NOMO-1 treated with DMSO at 0.1 percent for 48 hours (cell line): ENCODE results near the gene KCNE2.
A peak's percentile ranks its signal among the peaks of the same experiment; 100 is the strongest.
"Not testable (repeated sequence)": the region's sequence is repeated elsewhere in the genome, so short reads cannot be mapped to it uniquely, and the experiment has no call there.

ENCODE experiments used
- DNase-seq: peaks from one replicate; lab custom pipeline; 2025; ENCODE audit not compliant: unreplicated experiment; lab: John Stamatoyannopoulos, UW

Gene KCNE2

DNA sequence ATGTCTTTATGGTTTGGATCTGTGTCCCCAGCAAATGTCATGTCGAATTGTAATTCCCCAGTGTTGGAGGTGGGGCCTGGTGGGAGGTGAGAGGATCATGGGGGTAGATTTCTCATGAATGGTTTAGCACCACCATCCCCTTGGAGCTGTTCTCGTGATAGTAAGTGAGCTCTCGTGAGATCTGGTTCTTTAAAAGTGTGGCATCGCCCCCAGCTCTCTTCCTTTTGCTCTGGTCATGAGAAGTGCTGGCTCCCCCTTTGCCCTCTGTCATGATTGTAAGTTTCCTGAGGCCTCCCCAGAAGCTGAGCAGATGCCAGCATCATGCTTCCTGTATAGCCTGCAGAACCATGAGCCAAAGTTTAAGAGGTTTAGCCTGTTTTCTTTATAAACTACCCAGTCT, 11.2 kb upstream of the KCNE2 start:
- DNase-seq: no peak

DNA sequence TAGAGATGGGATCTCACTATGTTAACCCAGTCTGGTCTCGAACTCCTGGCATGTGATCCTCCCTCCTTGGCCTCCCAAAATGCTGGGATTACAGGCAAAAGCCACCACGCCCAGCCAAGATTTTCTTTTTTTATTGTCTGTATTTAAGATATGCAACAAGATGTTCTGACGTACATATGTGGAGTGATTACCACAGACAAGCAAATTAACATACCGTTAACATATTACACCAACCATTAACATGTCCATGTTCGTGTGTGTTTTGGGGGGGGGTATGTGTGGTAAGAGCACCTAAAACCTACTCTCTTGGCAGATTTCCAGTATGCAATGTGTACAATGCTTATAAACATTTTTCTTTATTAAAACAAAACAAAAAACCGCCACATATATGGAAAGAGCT, 10.6 kb upstream of the KCNE2 start:
- no peak for DNase-seq

DNA sequence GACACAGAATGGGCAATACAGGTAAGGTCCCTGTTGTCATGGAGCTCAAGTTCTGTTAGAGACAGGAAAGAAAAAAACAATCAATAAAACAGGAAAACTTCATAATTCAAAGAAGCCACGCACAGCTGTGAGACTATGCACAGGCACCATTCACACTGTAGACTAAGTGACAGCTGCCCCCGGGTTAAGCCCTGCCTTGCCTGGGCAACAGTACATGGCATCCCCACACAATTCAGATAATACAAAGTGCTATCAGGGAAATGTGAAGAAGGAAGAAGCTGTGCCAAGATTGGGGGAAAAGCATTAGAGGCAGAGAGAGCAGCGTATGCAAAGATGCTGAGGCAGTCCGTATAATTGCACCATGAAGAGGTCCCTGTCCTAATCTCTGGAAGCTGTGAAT, 9.0 kb upstream of the KCNE2 start:
- DNase-seq: no peak

DNA sequence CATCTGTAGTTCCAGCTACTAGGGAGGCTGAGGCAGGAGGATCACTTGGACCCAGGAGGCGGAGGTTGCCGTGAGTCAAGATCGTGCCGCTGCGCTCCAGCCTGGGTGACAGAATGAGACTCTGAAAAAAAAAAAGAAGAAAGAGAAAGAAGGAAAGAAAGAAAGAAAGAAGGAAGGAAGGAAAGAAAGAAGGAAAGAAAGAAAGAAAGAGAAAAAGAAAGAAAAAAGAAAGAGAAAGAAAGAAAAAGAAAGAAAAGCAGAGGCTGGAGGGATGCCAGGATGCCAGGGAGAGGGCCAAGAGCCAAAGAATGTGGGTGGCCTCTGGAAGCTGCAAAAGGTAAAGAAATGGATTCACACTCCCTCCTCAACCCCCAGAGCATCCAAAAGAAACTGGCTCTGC, 8.2 kb upstream of the KCNE2 start:
- DNase-seq: no peak

DNA sequence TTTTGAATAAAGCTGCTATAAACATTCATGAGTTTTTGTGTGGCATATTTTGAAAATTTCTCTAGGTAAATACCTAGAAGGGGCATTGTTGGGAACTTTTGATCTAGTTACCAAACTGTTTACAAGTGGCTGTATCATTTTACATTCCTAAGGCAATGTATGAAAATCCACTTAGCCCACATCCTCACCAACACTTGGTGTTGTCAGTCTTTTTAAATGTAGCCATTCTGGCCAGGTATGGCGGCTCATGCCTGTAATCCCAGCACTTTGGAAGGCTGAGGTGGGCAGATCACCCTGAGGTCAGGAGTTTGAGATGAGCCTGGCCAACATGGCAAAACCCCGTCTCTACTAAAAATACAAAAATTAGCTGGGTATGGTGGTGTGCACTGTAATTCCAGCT, 5.9 kb upstream of the KCNE2 start:
- no peak for DNase-seq

DNA sequence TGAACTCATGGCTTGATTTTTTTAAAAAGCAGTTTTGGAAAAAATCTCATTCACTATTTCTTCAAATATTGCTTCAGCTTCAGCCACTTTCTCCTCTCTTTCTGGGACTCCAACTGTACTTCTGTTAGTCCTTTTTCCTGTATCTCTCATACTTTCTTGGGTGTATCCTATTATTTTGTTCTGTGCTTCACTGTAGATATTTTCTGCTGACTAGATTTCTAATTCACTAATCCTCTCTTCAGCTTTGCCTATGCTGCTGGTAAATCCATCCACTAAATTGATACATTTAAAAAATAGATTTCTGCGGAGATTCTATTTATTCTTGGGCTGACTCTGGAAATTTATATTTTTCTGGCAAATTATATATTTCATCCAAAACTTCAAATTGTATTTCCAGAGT, 4.9 kb upstream of the KCNE2 start:
- no peak for DNase-seq

DNA sequence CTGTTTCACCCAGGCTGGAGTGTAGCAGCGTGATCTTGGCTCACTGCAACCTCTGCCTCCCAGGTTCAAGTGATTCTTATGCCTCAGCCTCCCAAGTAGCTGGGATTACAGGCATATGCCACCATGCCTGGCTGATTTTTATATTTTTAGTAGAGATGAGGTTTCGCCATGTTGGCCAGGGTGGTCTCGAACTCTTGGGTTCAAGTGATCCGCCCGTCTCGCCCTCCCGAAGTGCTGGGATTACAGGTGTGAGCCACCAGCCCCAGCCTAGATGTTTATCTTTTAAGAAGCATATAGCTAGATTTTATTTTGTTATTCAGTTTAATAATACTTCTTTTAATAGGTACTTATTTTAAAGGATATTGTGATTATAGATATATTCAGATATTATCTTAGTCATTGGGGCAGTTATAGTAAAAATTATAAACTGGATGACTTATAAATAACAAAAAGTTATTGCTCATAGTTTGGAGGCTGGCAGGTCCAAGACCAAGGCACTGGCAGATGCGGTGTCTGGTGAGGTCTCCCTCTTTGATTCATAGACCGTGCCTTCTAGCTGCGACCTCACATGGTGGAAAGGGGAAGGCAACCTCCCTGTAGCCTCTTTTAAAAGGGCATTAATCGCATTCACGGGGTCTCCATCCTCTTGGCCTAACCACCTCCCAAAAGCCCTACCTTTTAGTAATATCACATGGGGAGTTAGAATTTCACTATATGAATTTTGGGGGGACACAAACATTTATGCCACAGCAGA, 3.1 kb upstream of the KCNE2 start:
- DNase-seq: no peak

DNA sequence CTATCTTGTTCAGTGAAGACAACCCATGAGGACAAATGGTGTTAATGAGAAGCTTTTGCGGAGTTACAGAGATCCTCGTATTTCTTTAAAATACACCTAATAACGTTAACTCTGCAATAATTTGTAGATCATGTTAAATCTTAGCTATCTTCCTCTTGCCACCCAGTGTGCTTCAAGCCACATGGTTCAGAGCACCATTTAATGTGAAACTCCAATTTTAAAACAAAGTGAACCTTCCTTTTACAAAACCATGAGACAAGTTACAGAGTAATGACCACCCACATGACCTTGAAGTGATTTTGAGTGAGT, 1.7 kb upstream of the KCNE2 start:
- no peak for DNase-seq

DNA sequence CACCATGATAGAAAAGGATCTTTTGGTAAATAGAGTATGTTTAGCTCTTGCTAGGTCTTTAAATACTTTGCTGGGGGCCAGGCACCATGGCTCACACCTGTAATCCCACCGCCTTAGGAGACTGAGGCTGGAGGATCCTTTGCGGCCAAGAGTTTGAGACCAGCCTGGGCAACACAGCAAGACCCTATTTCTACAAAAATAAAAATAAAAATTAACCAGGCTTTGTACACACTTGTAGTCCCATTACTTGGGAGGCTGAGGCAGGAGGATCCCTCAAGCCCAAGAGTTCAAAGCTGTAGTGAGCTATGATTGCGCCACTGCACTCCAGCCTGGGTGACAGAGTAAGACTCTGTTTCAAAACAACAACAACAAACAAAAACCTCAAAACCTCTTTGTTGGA, 1.1 kb upstream of the KCNE2 start:
- DNase-seq: no peak

DNA sequence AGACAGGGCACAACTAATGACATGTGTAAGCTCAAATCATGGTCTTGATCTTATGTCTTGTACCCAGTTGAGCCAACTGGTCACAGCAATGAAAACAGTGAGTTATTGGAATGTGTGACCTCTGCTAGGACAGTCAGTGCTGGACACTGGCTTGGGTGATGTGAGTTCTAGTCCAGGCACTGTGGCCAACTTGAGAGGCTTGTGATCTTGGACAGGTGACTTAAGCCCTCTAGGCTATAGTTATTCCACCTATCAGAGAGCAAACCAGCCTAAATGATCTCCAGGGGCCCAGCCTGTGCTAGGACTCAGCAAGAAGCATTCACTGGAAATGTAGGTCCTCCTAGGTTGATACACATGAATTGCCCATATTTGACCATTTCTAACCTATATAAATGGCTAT, 1.1 kb downstream of the KCNE2 start:
- no peak for DNase-seq

DNA sequence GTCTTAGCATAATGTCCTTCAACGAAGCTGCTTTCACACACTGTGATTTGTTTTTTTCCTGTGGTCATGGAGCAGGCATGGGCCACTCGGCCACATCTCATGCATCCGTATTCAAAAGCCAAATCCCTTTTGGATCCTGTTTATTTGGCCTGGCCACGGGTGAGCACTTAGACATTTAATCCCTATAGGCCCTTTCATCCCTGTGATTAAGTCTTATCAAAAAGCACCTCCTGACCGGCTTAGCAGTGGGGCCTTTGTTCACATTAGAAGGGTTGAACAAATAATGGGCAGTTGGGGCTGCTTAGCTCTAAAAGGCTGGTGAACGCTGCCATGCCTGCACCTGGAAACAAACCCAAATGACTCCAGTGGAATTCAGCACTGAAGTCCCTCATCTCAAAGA, 2.0 kb downstream of the KCNE2 start:
- DNase-seq: no peak

DNA sequence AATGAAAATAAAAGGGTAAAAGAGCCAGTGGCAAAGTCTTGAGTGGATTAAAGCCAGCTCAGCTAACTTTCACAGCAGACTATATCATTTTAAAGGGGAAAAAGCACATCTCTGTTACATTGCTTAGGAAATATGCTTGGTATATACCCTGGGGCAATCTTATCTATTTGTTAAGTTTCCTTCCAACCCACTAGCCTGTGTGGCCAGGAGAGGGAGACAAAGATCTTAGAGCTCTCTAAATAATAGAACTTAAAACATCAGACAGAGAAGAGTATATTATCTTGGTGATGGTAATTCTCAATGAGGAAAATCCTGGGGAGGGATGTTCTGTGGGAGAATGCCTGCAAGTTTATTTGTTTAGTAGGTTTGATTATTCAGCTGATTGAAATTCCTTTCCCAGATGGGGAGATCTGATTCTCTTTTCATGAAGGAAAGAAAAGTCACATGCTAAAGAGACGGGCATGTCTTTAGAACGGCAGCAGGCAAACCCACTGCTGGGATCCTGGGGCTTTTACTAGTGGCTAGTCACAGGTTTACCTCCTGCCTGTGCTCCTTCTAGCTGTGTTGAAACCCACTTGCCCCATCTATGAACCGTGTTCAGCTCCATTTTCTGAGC, 3.6 kb downstream of the KCNE2 start:
- DNase-seq: peak; percentile 56

DNA sequence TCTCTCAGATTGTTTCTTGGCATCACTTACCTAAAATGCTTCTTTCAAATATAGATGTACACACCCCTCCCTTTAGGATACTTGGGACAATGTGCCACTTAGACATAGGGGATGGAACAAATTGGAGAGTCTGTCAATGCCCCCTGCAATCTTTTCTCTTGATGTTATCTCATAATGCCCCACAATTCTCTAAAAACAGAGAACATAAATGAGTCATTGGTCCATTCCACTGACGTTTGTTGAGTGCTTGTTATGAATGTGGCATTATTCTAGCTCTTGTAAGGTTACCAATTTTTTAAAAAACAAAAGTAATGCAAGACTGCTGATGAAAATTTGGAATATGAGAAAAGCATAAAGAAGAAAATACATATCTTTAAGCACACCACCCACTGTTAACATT, 5.9 kb downstream of the KCNE2 start:
- DNase-seq: no peak

DNA sequence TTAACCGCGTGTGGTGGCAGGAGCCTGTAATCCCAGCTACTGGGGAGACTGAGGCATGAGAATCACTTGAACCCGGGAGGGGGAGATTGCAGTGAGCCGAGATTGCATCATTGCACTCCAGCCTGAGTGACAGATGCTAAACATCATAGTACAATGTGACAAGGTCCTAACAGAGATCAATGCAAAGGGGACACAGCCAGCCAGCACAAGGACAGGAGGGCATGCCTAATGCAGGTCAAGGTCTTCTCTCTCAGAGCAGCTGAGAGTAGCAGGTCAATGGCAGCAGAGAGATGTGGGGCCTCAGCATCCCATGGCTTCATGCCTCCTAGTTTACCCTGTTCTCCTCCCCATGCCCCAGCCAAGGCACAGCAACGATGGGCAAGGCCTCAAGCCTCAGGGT, 8.5 kb downstream of the KCNE2 start:
- no peak for DNase-seq

DNA sequence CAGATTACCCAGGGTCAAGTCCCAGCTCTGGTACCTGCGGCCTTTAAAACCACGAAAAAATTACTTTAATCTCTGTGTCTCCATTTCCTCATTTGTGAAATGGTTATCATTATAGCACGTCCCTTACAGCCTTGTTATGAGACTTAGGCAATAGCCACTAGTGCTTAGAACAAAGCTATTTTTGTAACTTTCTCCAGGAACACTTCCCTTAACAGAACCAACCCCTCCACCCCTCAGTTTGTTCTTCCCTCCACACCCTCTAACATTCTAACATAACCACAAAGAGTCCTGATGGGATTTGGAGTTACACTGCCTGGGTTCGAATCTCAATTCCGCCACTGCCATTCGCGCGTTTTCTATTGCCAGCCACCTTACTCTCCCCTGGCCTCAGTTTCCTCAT, 10.7 kb downstream of the KCNE2 start:
- not testable (repeated sequence) for DNase-seq

DNA sequence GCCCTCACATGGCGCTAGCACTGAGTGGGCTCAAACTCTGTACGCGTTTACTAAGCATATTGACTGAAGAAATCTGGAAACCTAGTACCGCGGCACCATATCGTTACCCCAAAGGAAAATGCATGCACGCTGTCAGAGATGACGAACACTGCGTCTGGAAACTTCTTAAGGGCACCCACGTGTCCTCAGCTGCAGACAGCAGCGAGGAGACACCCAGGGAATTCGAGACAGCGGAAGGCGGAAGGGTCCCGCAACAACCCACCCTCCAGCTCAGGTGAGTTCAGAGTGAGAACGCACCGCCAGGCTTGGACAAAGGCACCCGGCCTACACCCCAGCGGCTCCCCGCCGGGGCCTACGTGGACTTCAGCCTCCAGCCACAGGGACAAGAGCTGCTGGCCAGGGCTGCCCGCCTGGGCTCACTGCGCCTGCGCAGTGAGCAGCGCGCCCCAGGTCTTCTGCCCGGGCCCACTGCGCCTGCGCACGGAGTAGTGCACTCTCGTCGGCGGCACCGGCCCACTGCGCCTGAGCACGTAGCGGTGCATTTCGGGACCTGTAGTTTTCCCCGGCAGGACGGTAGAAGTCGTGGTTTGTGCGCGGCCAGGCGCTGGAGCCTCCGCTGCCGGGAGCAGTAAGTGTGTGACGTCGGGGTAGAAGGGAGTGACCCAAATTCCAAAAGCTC, 11.3 kb downstream of the KCNE2 start, which contains the start of gene SMIM11:
TSS of gene SMIM11 (plus strand) at position 568 of the 679 bp plus-strand sequence. CDS start 3,998 bp downstream, outside the sequence.
- not testable (repeated sequence) for DNase-seq

DNA sequence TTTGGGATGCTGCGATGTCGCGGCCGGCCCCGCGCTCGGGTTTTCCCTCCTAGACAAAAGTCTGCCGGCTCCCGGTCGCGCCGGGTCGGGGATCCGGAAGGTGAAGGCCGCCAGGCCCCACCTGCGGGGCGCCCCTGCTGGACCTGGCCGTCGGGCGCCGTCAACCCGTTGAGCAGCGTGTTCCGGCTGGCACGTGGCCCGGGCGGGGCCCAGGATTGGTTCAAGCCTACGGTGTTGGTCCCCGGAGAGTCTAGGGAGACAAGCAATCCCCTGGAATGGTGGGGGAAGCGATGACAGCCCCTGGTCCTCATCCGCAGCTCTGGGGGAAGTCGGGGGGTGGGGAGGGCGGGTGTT, 11.8 kb downstream of the KCNE2 start:
- DNase-seq: not testable (repeated sequence)

DNA sequence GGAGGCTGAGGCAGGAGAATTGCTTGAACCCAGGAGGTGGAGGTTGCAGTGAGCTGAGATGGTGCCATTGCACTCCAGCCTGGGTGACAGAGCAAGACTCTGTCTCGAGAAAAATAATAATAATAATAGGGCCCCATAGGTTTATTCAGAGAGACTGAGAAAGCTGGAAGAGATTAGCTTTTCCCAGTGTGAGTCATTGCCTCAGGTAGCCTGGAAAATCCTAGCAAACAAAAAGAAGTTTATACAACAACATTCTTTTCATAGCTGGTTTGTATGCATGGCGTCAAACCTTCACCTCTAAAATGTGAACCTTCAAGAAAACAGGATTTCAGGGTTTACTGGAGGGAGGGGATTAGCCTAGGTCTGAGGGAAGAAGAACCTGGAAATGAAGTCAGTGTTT, 19.3 kb downstream of the KCNE2 start:
- not testable (repeated sequence) for DNase-seq

DNA sequence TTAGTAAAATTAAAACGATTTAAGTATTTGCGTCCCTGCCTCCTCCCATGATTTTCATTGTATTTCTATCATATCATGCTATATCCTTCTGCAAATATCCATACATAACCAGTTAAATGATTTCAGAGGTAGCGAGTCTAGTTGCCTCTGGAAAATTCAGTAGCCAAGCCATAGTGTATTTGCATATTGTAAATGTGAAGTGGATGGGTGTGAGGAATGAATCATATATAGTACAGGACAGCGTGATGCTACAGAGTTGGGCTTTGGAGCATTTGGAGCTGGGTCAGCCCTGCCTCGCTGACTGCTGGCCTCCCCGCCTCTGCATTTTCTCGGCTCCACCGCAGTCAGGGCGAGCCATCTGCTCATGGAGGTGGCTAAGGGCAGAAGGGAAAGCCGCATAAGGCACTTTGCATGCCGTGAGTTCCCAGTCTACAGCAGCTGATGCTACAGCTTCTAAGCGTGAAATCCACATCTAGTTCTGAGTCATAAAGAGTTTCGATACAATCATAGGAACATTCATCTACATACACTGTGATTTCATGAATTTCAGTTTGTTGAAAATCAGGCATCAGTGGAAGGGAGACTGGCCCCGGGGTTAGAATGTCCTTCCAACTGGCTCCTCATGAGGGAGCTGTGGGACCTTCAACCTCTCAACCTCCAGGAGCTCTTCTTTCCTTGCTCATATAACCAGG, 20.1 kb downstream of the KCNE2 start:
- DNase-seq: not testable (repeated sequence)

DNA sequence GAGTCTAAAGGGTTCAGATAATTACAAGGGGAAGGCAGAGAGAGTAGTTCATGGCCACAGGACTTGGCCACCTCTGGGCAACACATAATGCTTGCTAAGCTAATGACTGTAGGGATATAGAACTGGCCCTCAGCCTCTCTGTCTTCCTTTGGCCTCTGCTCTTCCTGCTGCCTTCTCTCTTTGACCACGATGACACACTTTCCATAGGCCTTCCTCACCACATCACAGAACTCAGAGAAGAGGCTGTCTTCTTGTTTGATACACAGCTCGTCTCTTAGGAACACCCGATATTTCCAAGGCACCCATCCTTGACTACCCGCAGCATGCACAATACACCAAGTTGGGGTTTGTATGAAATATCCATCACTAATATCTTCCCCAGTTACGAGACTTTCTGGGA, 36.7 kb downstream of the KCNE2 start:
- DNase-seq: not testable (repeated sequence)

DNA sequence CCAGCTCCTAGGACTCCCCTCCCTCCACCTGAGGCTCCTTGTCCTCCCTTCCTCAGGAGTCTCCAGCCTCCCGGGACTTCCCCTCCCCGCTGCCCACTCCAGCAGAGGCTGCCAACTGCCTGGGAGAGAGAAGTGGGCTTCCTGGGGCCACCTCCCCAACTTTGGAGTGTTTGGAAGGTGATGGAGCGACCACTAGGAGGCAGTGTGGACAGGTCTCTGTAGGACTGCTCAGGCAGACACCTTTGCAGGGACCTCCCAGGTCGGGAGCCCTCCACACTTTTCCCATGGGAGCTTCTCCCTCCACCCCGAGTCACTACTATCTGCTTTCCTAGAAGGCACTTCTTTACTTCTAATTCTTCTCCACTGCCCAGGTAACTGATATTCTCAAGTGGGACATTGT, 40.9 kb downstream of the KCNE2 start:
- not testable (repeated sequence) for DNase-seq

DNA sequence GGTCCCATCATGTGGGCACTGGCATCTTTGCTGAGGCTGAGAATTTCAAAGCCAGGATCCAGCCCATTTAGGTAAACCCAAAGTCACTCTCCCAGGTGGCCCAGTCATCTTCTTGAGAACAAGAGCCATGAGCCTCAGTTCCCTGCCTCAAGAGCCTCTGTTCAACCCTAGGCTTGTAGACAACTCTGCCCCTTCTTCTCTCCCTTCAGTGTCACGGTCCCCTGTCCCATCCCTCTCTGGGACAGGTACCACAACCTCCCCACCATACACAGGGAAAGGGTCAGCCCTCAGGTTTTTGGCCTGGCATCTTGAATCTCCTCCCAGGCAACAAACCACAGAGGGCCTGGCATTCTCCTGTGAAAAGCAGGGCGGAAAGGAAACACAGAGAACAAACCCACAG, 41.9 kb downstream of the KCNE2 start:
- DNase-seq: not testable (repeated sequence)
